ENCODE data around the gene C3orf20. TPM values are rescaled to one million over a fixed set of nuclear protein-coding genes. Genes with fewer than 3 reads are reported as not detected.

The C3orf20 gene
- total RNA-seq, 4 donors from 2014 or later, result 0.11 to 0.46 TPM; not detected in 2

- no peaks in the 10 kb centered on the region for H3K9me3 ChIP-seq
- TF ChIP-seq, protein P1, sequence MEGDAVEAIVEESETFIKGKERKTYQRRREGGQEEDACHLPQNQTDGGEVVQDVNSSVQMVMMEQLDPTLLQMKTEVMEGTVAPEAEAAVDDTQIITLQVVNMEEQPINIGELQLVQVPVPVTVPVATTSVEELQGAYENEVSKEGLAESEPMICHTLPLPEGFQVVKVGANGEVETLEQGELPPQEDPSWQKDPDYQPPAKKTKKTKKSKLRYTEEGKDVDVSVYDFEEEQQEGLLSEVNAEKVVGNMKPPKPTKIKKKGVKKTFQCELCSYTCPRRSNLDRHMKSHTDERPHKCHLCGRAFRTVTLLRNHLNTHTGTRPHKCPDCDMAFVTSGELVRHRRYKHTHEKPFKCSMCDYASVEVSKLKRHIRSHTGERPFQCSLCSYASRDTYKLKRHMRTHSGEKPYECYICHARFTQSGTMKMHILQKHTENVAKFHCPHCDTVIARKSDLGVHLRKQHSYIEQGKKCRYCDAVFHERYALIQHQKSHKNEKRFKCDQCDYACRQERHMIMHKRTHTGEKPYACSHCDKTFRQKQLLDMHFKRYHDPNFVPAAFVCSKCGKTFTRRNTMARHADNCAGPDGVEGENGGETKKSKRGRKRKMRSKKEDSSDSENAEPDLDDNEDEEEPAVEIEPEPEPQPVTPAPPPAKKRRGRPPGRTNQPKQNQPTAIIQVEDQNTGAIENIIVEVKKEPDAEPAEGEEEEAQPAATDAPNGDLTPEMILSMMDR (IDR thresholded peaks at IDR 0.05 in 4 of 5, conservative IDR thresholded peaks at IDR 0.05 in 1 of 5), result no peak
- TF ChIP-seq POLR2A (IDR thresholded peaks at IDR 0.05), result no peak
- ATAC-seq, result no peak
- in situ Hi-C loops (cut with MboI; ENCODE audit: low sequenced_read_pairs in 4 of 4) (no loop called here), intact Hi-C loops (cut with DNase I; ENCODE audit: low total_unique reads) (no loop called here)
- H3K27ac ChIP-seq, result no peak overlapping the region
- H3K4me1 ChIP-seq, result no peaks in the 10 kb centered on the region
- H3K27me3 ChIP-seq, result no peaks in the 10 kb centered on the region
- H3K4me3 ChIP-seq, result no peak overlapping the region
- H3K36me3 ChIP-seq, result no peaks in the 10 kb centered on the region
- DNase-seq, result no peak
These were observed 26.7 kb downstream of the C3orf20 start for GRCh38 chr3:14701676-14702075.

GRCh38 chr3:14703128-14703750 is 28.3 kb downstream of the C3orf20 start:
- H3K9me3 ChIP-seq, result no peaks in the 10 kb centered on the region
- H3K4me1 ChIP-seq, result no peaks in the 10 kb centered on the region
- intact Hi-C loops (cut with DNase I; ENCODE audit: low total_unique reads) (no loop called here), in situ Hi-C loops (cut with MboI; ENCODE audit: low sequenced_read_pairs in 4 of 4) (no loop called here)
- no peak for TF ChIP-seq POLR2A (IDR thresholded peaks at IDR 0.05)
- TF ChIP-seq, protein P1 (IDR thresholded peaks at IDR 0.05 in 4 of 5, conservative IDR thresholded peaks at IDR 0.05 in 1 of 5), result no peak
- no peak overlapping the region for H3K27ac ChIP-seq
- no peak overlapping the region for H3K4me3 ChIP-seq
- no peaks in the 10 kb centered on the region for H3K36me3 ChIP-seq
- ATAC-seq (no peak), DNase-seq (no peak)
- H3K27me3 ChIP-seq, result no peaks in the 10 kb centered on the region

DNA sequence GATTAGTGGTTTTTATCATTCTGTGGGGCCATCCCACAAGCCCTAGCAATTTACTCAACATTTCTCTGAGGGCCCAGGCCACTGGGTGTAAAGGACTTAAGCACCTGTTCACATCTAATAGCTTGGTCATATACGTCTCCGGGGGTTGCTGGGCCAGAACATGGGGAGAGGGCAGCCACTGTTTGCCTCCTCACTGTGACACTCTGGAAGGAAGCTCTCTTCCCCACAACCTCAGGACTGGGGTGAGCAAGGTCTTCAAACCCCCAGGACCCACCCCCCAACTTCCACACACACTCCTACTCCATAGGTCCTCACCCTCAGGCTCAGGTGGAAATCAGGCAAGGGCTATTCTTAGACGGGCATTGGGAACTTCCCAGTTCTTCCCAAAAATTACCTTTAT is 28.9 kb downstream of the C3orf20 start:
- TF ChIP-seq, protein P1 (IDR thresholded peaks at IDR 0.05 in 4 of 5, conservative IDR thresholded peaks at IDR 0.05 in 1 of 5), result no peak
- no peak for TF ChIP-seq POLR2A (IDR thresholded peaks at IDR 0.05)
- no peak for ATAC-seq
- in situ Hi-C loops (cut with MboI; ENCODE audit: low sequenced_read_pairs in 4 of 4) (no loop called here), intact Hi-C loops (cut with DNase I; ENCODE audit: low total_unique reads) (no loop called here)
- no peaks in the 10 kb centered on the region for H3K9me3 ChIP-seq
- no peak for DNase-seq
- no peaks in the 10 kb centered on the region for H3K4me1 ChIP-seq
- no peak overlapping the region for H3K27ac ChIP-seq
- H3K36me3 ChIP-seq, result no peaks in the 10 kb centered on the region
- no peak overlapping the region for H3K4me3 ChIP-seq
- H3K27me3 ChIP-seq, result no peaks in the 10 kb centered on the region

DNA sequence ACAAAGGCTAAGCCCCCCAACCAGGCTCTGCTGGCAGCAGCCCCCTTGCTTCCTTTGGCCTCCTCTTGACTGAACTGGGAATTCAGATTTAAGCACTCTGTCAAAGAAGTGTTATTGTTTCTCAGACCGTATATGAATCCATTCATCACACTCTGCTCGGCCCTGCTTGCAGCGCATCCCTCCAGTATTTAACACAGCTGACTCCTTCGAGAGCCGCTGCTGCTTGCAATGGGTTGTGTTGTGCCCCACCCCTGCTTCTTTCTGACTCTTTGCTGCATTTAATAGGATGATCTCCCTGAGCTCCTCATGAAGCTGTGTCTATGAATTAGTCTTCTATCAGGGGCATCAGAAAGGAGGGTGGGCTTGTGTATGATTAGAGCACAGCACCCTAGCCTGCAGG is 31.2 kb downstream of the C3orf20 start:
- ATAC-seq, result no peak
- no peak for DNase-seq
- in situ Hi-C loops (cut with MboI; ENCODE audit: low sequenced_read_pairs in 4 of 4) (no loop called here), intact Hi-C loops (cut with DNase I; ENCODE audit: low total_unique reads) (no loop called here)
- no peak for TF ChIP-seq POLR2A (IDR thresholded peaks at IDR 0.05)
- TF ChIP-seq, protein P1 (IDR thresholded peaks at IDR 0.05 in 4 of 5, conservative IDR thresholded peaks at IDR 0.05 in 1 of 5), result no peak
- Histone ChIP-seq H3K27me3 (no peaks in the 10 kb centered on the region), H3K27ac (no peak overlapping the region), H3K4me3 (no peak overlapping the region), H3K4me1 (no peaks in the 10 kb centered on the region), H3K36me3 (no peaks in the 10 kb centered on the region), H3K9me3 (no peaks in the 10 kb centered on the region)

DNA sequence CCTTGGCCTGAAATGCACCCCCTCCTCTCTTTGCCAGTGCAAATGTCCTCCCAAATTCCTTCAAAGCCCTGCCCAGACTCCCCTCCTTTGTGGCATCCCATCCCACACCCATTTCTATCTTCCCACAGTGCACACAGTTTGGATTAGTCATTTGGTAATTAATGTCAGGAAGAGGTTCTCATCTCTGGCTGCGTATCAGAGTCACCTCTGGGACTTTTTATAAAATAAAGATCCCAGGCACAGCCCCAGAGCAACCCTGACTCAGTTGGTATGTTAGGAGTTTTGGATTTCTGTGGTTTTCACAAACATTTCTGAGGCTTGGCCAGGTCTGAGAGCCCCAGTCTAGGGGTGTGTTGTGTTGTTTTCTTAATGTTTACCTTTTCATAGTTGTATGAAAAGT is 41.6 kb downstream of the C3orf20 start:
- Histone ChIP-seq H3K9me3 (no peaks in the 10 kb centered on the region), H3K27me3 (no peaks in the 10 kb centered on the region), H3K4me1 (no peaks in the 10 kb centered on the region), H3K4me3 (no peak overlapping the region), H3K36me3 (no peaks in the 10 kb centered on the region), H3K27ac (no peak overlapping the region)
- ATAC-seq (no peak), DNase-seq (no peak)
- in situ Hi-C loops (cut with MboI; ENCODE audit: low sequenced_read_pairs in 4 of 4) (no loop called here), intact Hi-C loops (cut with DNase I; ENCODE audit: low total_unique reads) (no loop called here)
- TF ChIP-seq, protein P1 (IDR thresholded peaks at IDR 0.05 in 4 of 5, conservative IDR thresholded peaks at IDR 0.05 in 1 of 5), result no peak
- no peak for TF ChIP-seq POLR2A (IDR thresholded peaks at IDR 0.05)

Measured in gastrocnemius medialis (tissue), 4 donors.